GM19025 (cell line): ENCODE results near the gene UBE2I.
"Not testable (repeated sequence)": the region's sequence is repeated elsewhere in the genome, so short reads cannot be mapped to it uniquely, and the experiment has no call there.

ENCODE experiments used
- ATAC-seq: cut with Tn5 transposase; IDR thresholded peaks from one replicate; pipeline ENCODE4 v1.9.1; 2021; ENCODE audit warnings: mild to moderate bottlenecking, low read depth, moderate library complexity; ENCODE audit not compliant: unreplicated experiment

Gene UBE2I

DNA sequence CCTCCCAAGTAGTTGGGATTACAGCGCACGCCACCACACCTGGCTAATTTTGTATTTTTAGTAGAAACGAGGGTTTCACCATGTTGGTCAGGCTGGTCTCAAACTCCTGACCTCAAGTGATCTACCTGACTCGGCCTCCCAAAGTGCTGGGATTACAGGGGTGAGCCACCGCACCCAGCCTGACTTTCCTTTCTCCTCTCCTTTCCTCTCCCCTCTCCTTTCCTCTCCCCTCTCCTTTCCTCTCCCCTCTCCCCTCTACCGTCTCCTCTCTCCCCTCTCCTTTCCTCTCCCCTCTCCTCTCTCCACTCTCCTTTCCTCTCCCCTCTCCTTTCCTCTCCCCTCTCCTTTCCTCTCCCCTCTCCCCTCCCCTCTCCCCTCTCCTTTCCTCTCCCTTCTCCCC is 17.2 kb upstream of the UBE2I start:
- not testable (repeated sequence) for ATAC-seq

GRCh38 chr16:1292808-1293207 is 16.6 kb upstream of the UBE2I start:
- not testable (repeated sequence) for ATAC-seq

DNA sequence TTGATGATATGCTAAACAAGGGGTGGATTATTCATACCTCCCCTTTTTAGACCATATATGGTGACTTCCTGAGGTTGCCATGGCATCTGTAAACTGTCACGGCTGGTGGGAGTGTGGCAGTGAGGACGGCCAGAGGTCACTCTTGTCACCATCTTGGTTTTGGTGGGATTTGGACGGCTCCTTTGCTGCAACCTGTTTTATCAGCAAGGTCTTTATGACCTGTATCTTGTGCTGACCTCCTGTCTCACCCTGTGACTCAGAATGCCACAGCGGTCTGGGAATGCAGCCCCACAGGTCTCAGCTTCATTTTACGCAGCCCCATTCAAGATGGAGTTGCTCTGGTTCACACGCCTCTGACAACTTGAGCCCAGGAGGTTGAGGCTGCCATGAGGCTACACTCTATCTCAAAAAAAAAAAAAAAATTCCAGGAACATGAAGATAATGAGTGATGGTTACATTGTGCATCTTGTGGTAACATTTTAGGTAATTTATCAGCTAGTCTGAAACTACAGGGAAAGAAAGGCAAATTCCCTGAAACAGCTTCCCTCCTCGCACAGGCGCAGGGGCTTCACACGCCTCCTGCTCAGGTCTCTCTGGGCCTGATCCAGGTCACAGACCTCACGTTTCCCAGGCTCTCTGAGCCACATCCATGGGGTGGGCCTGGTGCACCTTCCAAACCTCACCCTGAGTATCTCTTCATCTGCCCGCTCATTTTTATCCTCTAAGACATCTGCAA is 15.3 kb upstream of the UBE2I start:
- no peak for ATAC-seq

GRCh38 chr16:1295465-1295864 is 14.0 kb upstream of the UBE2I start:
- ATAC-seq = no peak

GRCh38 chr16:1296688-1297017 is 12.8 kb upstream of the UBE2I start:
- ATAC-seq = not testable (repeated sequence)

- ATAC-seq = no peak
Measured at GRCh38 chr16:1297018-1297696, 12.3 kb upstream of the UBE2I start.

DNA sequence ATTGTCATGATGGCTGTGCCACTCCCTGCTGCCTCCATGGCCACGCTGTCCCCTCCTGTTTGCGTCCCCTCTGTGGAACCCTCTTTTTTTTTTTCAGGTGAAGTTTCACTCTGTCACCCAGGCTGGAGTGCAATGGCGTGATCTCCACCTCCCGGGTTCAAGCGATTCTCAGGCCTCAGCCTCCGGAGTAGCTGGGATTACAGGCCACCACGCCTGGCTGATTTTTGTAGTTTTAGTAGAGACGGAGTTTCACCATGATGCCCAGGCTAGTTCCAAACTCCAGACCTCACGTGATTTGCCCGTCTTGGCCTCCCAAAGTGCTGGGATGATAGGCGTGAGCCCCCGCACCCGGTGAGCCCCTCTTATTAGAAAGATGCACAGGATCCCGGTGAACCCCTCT is 11.0 kb upstream of the UBE2I start:
- ATAC-seq = no peak

- no peak for ATAC-seq
Measured at GRCh38 chr16:1299012-1299867, 10.2 kb upstream of the UBE2I start.

GRCh38 chr16:1299868-1300203 is 9.6 kb upstream of the UBE2I start:
- ATAC-seq = no peak

DNA sequence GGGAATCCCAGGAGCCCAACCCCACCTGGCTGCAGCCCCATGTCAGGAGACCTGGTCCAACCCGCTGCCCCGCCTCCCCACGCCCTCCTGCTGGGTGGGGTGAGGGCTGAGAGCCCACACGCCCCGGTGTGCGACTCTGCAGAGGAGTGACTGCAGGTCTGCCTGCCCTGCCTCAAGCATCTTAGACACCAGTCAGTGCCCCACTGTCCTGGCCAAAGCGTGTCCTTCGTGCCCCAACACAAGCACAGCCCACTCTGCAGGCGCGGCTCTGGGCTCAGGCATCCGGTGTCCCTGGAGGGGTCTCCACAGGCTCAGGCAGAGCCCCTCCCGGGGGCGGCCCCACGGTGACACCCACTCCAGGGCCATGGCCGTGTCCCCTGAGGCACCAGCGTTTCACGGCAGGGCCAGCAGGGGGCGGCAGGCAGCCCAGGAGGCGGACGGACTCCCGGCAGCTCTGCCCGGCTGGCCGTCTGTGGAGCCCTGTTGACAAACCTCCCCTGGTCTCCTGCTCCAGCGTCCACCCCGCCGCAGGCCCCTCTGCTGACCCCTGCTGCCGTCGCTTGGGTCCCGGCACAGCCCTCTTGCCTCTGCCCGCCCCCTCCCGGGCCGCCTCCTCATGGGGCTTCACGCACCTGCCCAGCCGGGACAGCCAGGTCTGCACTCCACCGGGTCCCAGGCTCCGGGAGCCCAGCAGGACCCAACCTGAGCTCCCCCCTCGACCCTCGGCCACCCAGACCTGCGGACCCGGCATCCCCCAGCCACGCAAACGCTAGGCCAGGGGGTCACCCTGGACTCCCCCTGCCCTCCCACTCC is 8.6 kb upstream of the UBE2I start:
- ATAC-seq = no peak

DNA sequence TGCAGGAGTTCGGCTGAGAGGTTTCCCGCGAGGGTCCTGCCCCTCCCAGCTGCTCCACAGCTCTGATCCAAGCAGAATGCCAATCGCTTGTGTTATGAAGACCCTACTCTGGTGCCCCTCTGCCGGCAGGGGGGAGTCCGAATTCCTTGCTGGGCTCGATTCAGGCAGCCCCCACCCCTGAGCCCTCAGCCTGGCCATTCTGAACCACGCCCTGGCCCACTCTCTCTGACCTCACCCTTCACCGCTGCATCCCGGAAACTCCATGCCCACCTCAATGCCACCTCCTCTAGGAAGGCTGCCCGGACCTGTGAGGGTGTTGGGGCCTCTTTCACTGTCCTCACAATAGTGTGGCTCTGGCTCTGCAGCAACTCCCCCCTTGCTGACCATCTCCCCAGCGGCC is 7.9 kb upstream of the UBE2I start:
- no peak for ATAC-seq

DNA sequence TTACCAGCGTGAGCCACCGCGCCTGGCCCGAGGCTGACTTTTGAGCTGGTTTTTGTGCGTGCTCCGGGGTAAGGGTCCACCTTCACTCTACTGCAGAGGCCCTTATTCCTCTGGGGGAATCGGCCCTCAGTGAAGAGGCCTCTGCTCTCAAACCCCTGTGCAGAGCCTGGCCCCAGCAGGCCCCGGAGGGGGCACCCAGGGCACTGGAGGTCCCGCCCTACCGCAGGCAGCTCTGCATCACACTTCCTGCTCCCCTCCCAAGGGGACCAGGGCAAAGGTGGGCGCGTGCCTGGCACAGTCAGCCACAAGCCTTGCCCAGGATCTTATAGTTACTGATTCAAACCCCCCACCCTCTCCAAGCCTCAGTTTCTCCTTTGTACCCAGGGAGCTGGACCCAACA is 3.6 kb upstream of the UBE2I start:
- no peak for ATAC-seq

DNA sequence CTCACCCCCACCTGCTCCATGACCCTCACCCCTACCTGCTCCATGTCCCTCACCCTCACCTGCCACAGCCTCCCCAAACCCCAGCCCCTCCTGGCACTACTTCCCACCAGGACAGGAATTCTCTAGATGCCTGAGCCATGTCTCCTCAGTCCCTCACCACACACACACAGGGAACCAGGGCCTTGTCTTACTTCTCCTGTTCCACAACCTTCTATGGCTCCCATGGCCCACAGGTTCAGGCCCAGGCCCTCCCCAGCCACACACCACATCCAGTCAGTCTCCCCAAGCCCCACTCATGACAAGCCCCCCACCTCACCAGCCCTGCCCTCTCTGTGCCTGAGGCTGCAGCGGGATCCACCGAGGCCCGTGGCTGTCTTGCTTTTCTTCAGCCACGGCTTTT is 3.1 kb upstream of the UBE2I start:
- ATAC-seq = no peak

DNA sequence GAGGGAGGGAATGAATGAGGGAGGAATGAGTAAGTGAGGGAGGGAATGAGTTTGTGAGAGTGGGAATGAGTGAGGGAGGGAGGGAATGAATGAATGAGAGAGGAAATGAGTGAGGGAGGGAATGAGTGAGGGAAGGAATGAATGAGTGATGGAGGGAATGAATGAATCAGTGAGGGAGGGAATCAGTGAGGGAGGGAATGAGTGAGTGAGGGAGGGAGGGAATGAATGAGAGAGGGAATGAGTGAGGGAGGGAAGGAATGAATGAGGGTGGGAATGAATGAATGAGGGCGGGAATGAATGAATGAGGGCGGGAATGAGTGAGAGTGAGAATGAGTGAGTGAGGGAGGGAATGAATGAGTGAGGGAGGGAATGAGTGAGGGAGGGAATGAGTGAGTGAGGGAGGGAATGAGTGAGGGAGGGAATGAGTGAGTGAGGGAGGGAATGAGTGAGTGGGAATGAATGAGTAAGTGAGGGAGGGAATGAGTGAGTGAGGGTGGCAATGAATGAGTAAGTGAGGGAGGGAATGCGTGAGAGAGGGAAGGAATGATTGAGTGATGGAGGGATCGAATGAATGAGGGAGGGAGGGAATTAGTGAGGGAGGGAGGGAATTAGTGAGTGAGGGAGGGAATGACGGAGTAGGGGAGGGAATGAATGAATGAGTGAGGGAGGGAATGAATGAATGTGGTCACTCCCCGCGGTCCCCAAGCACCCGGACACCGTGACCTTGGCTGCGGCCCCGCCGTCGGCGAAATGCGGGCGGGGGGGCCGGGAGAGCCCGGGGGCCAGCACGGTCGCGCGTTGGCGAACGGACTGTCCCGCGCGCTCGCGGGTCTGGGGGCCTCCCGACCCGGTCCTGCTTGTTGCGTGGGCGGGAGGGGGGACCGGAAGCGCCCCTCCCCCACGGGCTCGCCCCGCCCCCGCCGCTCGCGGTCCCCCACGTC is 1.1 kb upstream of the UBE2I start:
- peak; percentile 8 for ATAC-seq

DNA sequence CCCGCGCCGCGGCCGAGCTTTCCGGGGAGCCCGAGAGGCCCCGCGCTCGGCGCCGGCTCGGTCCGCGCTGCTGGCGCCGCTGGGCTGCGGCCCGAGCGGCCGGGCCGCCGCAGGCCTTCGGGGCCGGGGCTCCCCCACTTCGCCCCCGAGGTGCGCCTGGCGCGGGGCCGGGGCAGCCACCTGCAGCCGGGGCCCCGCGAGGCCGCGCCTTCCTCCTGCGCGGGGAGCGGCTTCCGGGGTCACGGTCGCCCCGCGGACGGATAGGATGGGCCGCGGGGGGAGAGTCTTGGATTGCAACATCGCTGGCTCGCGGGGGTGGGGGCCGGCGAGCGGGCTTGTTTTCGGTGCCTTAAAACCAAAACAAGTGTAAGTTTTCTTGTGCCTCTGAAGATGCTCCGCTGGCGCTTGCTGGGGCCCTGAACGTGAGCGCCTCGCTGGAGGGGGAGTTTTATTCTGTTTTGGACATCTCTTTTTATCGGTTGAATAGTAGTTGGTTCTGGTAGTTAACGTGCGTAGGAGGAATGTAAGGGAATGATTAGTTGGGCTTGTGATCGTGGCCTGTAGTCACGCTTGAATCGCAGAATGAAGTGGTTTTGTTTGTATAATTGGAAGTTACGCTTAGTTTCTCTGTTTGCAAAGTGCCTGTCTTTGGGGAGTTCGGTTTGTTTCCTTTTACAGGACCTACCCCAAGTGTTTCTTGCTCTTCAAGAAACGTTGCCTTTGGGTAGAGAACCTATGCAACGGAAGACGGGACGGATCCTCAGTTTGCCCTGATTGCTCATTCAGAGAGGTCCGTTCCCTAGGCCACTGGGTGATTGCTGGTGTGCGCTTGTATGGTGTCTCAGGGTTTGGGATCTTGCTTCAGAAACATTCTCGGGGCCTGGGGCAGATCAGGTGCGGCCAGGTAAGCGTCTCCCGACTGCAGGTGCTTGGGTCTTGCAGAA is 724 bp downstream of the UBE2I start:
- peak; percentile 13 for ATAC-seq

DNA sequence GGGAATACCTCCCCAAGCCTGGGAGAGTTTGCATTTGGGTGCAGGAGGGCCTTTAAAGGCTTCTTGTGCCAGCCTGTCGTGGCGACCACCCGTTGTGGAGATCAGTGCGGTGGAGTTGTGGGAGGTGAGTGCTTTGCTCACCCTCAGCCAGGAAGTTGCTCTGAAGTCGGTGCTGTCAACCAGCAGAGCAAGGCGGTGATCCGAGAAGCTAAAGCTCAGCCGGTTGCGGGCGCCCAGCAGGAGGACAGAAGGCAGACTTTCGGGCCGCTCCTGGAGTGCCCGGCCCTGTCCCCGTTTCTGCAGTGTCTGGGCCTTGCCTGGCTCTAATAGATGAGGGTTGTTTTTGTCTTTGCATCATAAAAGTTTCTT is 1.4 kb downstream of the UBE2I start:
- no peak for ATAC-seq

GRCh38 chr16:1311212-1311737 is 1.8 kb downstream of the UBE2I start:
- ATAC-seq = no peak

DNA sequence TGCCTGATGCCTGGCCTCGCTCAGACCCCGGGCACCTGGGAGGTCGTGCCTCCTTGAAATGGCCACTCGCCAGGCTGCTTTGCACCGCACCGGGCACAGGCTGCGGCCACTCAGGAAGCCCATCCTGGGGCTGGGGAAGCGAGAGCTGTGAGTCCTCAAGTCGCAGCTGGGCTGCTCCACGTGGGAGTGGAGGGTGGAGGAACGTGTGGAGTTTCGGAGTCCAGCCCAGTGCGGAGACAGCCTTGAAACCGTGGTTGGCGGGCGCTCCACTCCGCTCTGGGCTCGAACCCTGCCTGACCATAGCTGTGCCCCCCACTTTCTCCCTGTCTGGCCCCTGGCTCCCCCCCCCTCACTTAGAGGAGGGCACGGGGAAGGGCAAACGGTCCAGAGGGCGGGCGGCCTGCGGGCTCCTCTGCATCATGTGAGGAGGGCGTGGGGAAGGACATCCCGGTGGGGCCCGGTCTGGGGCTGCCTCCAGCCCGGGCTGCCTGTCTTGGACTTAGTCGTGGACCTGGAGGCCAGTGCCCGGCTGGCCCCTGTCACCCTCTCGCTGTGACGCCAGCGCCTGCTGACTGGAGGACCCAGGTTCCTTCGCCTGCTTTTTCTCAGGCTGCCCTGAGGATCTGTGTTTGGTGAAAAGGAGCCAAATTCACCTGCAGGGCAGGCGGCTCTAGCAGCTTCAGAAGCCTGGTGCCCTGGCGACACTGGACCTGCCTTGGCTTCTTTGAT is 2.5 kb downstream of the UBE2I start:
- ATAC-seq = no peak
